GM13976 (cell line): Measurements from ENCODE around the gene FCRL5.
A peak's percentile ranks its signal among the peaks of the same experiment; 100 is the strongest.
"Not testable (repeated sequence)": the region's sequence is repeated elsewhere in the genome, so short reads cannot be mapped to it uniquely, and the experiment has no call there.

Source experiments
- DNase-seq: peaks from one replicate; pipeline ENCODE4 v3.0.0; 2012; ENCODE audit warnings: low spot score
- CTCF ChIP-seq: IDR thresholded peaks from 2 replicates; pipeline ENCODE4 v1.5.1; 2012; ENCODE audit warnings: borderline replicate concordance, mild to moderate bottlenecking; ENCODE audit not compliant: insufficient read depth; ENCODE audit errors: extremely low read depth, missing control alignments, control extremely low read depth
- in situ Hi-C: fragments of 300-500 bp; cut with MboI; formaldehyde crosslinking; loops from one replicate; pipeline ENCODE4 v1.12.0; 2022; ENCODE audit warnings: low sequenced_read_pairs, mixed read lengths, inconsistent platforms; ENCODE audit not compliant: unreplicated experiment

The FCRL5 gene

DNA sequence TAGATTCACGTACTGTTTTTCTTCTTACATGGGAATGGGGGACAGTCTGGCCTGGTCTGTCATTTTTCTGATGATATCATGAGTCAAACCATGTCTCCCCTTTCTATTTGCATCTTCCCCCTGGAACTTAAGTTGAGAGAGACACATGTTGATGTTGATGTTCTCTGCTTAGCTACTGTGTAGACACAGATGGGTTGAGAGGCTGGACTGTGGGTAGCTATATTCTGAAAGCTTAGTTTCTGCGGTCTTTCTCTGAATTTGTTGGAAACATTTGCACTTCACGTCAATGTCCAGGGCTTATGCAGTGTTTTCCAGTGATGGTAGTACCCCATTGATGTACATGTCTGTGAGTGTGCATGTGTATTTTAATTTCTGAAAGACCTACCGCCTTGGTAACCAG is 58.2 kb downstream of the FCRL5 start:
- in situ Hi-C loops: no loop called here
- DNase-seq: no peak
- TF ChIP-seq CTCF: no peak

- in situ Hi-C loops: no loop called here
- DNase-seq: peak; percentile 54
- peak; percentile 61 for TF ChIP-seq CTCF
Observed at GRCh38 chr1:157490467-157491165, 61.7 kb downstream of the FCRL5 start.

DNA sequence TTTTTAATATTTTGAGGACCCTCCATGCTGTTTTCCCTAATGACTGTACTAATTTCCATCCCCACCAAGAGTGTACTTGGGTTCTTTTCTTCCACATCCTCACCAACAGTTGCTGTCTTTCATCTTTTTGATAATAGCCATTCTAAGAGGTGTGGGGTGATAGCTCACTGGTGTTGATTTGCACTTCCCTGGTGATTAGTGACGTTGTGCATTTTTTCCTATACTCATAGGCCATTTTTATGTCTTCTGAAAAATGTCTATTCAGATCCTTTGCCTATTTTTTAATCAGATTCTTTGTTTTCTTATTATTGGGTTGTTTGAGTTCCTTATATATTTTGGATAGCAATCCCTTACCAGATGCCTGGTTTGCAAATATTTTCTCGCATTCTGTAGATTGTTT is 64.2 kb downstream of the FCRL5 start:
- DNase-seq: no peak
- in situ Hi-C loops: loop anchor here (5.0 kb wide), 2 partner anchors 111 to 296 kb away; no protein-coding TSS in a partner anchor
- no peak for TF ChIP-seq CTCF

DNA sequence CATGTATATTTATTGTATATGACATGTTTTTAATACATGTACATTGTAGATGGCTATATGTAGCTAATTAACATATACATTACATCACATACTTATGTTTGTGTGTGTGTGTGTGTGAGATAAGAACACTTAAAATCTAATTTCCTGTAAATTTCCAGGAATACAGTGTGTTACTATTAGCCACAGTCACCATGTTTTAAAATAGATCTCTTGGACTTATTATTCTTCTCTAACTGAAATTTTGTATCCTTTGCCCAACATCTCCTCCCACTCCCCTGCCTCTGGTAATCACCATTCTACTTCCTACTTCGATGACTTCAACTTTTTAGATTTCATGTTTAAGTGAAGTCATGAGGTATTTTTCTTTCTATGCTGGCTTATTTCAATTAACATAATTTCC is 64.8 kb downstream of the FCRL5 start:
- no peak for DNase-seq
- TF ChIP-seq CTCF: no peak
- in situ Hi-C loops: loop anchor here (5.0 kb wide), 2 partner anchors 110 to 295 kb away; no protein-coding TSS in a partner anchor

DNA sequence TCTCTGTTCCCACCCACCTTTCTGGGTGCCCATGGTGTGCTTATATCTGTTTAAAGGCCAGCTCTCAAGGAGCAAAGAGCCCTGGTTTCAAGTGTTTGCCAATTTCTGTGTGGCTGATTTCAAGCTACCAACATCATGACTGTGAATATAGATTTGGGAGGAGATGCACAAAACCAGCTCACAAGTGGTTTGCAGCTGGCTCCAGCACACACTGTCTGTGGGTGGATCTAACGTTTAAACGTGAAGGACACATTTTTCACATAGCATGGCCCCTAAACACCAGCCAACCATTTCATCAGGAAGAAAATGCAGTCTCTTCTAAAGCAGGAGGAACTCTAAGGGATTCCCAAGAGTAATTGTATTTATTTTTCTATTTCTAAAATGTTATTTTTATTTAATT is 65.2 kb downstream of the FCRL5 start:
- no peak for TF ChIP-seq CTCF
- DNase-seq: no peak
- in situ Hi-C loops: loop anchor here (5.0 kb wide), 2 partner anchors 110 to 295 kb away; no protein-coding TSS in a partner anchor

DNA sequence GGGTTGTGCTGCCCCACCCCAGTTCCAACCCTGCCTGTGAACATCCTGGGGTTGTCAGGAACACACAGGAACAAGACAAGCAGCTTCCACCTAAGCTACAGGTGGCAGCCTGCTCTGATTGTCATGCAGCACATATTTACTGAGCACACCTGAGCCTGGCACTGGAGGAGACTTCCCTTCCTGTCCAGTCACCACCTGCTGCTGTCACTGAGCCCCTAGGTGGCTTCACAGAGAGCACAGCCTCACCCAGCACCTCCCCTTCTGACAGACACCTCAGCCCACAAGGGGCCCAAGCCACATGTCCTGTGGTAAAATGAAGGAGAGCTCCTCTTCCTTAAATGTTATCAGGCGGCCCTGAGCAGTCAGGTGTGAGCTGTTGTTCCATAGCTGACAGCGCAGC is 65.9 kb downstream of the FCRL5 start:
- in situ Hi-C loops: loop anchor here (5.0 kb wide), 2 partner anchors 109 to 294 kb away; no protein-coding TSS in a partner anchor
- DNase-seq: not testable (repeated sequence)

DNA sequence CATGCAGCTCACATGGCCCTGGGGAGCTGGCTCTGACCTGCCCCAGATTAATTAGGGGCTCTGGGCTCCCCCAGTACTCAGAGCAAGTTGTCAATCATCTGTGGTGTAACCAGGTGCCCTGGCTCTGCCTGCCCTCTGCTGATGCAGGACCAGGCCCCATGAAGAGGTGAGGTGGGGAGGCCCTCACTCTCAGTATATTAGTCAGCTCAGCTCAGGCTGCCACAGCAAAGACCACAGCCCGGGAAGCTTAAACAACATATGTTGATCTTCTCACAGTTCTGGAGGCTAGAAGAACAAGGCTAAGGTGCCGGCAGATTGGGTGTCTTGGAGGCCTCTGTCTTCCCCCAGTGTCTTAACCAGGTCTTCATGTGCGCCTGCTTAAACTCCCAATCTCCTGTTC is 66.5 kb downstream of the FCRL5 start:
- in situ Hi-C loops: loop anchor here (5.0 kb wide), 2 partner anchors 108 to 293 kb away; no protein-coding TSS in a partner anchor
- no peak for TF ChIP-seq CTCF
- no peak for DNase-seq
